Ureter (tissue), 1 donor: ENCODE results near the gene PSMD1. TPM values are rescaled to one million over a fixed set of nuclear protein-coding genes. Genes with fewer than 3 reads are reported as not detected.
A peak's percentile ranks its signal among the peaks of the same experiment; 100 is the strongest.
"Not testable (repeated sequence)": the region's sequence is repeated elsewhere in the genome, so short reads cannot be mapped to it uniquely, and the experiment has no call there.

Experiments used
- DNase-seq: peaks from one replicate; pipeline ENCODE4 v3.0.0-alpha.2; 2020; ENCODE audit warnings: low spot score
- total RNA-seq: library from RNA; stranded (reverse); gene quantifications from one replicate; pipeline ENCODE4 v1.2.4, GENCODE V29; 2023
- donor health status: DM: yes; HTN: yes; CAD: no.

Gene PSMD1
- total RNA-seq, 1 donor from 2014 or later: 102 TPM

GRCh38 chr2:231159306-231159705, 102.6 kb downstream of the PSMD1 start:
- no peak for DNase-seq

DNA sequence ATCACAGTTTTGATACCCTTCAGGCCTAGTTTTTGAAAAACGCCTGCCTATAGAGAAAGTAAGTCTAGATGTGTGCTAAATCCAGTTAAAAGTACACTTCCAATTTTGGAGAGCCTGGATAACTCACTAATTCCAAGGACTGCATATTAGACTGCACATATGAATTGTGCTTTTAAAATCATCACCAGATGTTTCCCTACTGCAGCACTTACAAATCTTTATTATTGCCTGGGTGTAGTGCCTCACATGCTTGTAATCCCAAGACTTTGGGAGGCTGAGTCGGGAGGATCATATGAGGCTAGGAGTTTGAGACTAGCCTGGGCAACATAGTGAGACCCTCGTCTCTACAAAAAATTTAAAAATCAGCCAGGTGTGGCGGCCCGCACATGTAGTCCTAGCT, 104.0 kb downstream of the PSMD1 start:
- no peak for DNase-seq

DNA sequence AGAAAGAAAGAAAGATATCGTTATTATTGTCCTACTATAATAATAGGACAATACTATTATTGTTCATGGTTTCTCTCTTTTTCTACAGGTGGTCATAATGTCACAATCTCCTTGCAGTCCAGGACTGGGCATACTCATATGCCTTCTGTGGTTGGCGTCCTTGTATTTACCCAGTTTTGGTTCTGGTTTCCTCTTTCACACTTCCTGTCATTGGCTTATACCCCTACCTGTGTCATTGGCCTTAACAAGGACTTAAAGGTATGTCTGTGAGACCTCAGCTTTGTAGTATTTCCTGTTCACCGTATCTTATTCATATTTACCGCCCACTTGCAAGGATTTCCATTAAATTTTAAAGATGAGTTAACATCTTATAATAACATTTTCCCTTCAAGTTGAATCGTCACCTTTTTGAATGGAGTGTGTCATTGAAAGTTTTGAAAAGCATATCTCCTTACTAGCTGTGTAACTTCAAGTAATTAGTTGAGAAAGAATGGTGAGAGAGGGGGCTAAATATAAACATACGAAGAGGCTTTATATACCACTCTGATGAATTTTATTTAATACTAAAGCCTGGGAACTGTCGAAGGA, 104.7 kb downstream of the PSMD1 start:
- no peak for DNase-seq

DNA sequence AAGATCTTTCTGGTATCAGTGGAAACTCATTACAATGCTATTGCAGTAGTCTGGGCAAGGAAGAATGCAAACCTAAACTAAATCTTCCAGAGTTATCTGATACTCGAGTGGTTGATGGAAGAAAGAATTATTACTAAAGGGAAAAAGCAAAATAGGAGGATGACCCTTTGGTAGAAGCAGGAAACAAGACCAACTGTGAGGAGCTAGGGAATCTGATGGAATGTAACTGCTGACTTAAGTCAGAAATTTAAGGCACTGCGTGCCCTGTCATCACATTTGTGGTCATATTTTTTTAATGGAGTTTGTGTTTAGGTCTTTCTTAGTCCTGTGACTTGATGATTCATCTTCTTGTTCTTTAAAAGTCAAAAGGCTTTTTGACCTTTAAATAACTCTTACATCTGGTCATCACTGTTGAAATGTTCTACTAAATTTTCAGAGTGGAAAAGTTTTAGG, 105.2 kb downstream of the PSMD1 start:
- DNase-seq: no peak

GRCh38 chr2:231163011-231163410, 106.3 kb downstream of the PSMD1 start:
- DNase-seq: no peak

DNA sequence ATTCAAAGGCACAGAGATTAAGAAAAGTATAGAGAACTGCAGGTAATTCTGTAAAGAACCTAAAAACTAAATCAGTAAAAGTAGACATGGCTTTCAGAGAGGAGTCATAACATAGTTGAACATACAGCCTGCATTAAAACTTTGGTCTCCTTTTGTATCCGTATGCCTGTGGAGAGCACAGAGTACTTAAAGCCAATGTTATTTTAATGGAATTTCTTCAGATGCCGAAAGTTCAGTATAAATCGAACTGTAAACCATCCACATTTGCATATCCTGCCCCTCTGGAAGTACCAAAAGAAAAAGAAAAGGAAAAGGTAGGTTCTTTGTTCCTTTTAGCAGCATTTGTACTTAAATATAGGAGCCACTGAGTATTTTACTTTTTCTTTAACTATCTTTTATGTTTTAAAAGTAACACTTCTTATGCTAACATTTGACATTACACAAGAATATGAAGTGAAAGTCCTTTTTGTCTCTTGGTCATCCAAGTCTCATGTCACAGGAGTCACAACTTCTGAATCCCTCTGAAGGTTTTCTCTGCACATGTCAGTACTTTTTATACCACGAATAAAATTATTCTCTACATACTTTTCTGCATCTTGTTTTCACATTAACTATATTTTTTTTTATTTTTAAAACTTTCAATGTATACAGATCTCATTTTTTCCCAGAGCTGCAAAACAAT, 106.9 kb downstream of the PSMD1 start:
- no peak for DNase-seq

GRCh38 chr2:231167745-231168459, 111.2 kb downstream of the PSMD1 start:
- no peak for DNase-seq

GRCh38 chr2:231168460-231169139, 111.9 kb downstream of the PSMD1 start:
- no peak for DNase-seq

GRCh38 chr2:231169488-231169887, 112.8 kb downstream of the PSMD1 start:
- DNase-seq: no peak

GRCh38 chr2:231170055-231170454, 113.4 kb downstream of the PSMD1 start:
- no peak for DNase-seq

- no peak for DNase-seq
Observed at GRCh38 chr2:231172025-231172424, 115.4 kb downstream of the PSMD1 start.

DNA sequence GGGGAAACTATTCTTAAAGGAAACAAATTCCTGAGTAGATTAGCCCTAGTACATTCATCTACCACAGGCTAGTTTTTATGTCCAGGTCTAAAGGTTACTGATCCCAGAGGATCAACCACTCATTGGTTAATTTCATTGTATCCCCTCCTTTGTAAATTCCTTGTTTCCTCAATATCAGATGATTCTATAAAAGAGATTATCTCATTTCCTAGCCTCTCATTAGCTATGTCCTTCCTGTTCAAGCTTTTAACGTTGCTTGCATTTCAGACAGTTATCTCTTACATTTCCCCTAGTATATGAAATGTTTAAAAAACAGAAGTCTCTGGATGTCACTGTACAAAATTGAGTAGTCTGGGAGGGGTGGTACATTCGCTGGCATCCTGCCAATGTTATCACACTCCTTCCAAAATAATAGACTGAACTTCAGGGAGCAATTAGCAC, 117.6 kb downstream of the PSMD1 start:
- no peak for DNase-seq

- no peak for DNase-seq
Observed at GRCh38 chr2:231176066-231176465, 119.4 kb downstream of the PSMD1 start.

DNA sequence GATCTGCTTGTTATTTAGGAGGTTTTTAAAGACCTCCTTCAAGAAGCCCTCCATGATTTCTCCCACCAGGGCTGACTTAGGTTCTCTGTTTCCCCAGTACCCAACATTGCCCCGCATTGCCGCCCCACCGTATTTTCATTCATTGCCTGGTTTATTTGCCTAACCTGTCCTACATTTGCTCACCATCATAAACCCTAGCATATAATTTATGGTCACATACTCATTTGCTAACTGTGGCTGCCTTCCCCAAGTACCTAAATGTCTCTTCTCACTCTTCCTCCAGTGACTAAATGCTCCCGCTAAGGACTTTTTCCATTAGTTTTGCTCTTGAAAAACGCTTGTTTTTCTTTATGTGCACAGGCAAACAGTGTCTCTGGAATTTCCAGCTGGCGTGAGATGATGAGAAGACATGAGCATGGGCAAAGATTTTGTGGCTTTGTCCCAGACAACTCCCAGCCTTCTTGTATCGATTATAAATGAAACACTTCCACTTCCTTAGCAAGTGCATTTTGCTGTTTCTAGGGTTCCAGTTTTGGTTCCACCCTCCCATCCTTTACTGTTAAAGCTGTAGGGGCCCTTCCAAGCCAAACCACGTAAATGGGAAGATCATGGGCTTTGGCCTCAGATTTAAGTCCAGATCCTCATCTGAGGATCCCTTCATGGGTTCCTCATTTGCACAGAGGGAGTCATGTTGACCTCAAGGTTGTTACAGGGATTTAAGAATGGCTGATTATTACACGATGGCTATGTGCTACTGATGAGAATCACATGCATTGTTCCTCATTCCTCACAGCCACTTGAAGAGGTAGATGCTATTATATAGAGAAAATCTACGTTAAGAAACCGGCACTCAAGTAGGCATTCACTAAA, 120.7 kb downstream of the PSMD1 start:
- no peak for DNase-seq

DNA sequence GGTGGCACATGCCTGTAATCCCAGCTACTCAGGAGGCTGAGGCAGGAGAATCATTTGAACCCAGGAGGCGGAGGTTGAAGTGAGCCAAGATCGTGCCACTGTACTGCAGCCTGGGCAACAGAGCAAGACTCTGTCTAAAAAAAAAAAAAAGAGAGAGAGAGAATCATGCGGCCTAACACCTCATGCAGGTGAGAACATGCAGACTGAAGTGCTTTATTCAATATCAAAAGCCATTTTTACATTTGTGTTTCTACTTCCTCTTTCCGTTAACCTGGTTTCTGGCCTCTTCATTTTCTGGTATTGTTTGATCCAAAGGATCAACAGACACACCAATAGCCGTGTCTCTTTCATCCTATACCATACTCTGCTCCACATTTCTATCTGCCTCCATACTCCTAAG, 122.1 kb downstream of the PSMD1 start:
- DNase-seq: not testable (repeated sequence)

GRCh38 chr2:231181860-231182512, 125.3 kb downstream of the PSMD1 start:
- DNase-seq: peak; percentile 62

DNA sequence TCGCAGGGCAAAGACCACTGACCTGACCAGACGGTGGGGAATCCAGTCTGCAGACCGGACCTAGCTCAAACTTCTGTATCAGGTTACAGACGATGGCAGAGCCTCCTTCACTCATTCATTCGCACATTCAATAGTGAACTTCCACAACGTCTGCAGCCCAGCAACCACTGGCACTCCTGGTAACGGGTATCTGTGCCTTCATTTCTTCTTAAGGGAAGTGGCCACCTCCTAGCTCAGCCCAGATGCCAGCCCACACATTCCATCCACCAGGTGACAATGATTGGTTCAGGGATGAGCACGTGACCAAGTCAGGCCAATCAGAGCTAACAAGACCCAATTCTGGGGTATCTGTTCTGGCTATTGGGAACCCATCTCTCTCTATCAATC, 125.8 kb downstream of the PSMD1 start:
- peak; percentile 33 for DNase-seq

GRCh38 chr2:231183851-231184250, 127.2 kb downstream of the PSMD1 start:
- DNase-seq: peak; percentile 26

GRCh38 chr2:231184319-231184718, 127.7 kb downstream of the PSMD1 start:
- DNase-seq: peak; percentile 26

DNA sequence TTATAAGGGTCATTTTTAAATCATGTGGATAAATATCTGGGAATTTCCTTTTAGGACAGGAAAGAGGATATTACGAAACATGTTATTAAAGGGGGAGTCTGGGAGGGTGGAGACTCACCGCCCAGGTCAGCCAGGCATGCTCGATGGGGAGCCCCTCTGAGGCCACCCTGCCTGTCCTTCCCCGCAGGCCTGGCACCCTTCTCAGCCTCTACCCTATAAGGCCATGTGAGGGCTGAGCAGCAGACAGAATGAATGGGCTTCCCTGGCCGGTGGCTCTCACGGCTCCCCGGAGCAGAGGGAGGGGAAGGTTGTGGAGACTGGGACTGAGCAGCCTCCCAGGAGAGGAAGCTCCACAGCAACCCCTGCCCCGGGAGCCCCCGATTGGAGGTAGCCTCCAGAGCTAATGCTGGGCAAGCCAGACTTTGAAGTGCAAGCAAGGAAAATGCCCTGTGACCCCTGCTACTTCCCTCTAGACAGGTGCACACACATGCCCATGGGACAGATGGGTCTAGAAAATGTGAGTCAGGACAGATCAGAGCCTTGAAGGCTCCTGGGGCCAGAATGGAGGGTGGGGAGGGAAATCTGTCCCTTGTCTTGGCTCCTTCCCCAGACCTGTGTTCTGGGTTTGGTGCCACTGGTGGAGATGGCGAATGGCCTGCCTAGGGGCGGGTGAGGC, 128.5 kb downstream of the PSMD1 start:
- DNase-seq: peak; percentile 41
